H1 (cell line): ENCODE data around the gene SLC2A3. TPM values are rescaled to one million over a fixed set of nuclear protein-coding genes. Genes with fewer than 3 reads are reported as not detected.

Source experiments
- CTCF ChIA-PET: fragments of 300-600 bp; sonication (Branson Sonifier 250); formaldehyde crosslinking; loops from one replicate; lab custom pipeline; 2021; ENCODE audit not compliant: partially characterized antibody; lab: Charles Lee
- POLR2A ChIA-PET: fragments of 300-600 bp; sonication (Branson Sonifier 250); formaldehyde crosslinking; loops from one replicate; lab custom pipeline; 2021; ENCODE audit warnings: inconsistent platforms; ENCODE audit not compliant: partially characterized antibody; lab: Charles Lee
- DNase-seq, 2 experiments: peaks; one replicate each; pipeline versions ENCODE4 v3.0.0 to v3.0.0-alpha.2; 2010 to 2022; ENCODE audit warnings: low spot score in 2 of 2, low read depth in 1 of 2, mixed read lengths in 1 of 2
- FAIRE-seq: peaks from 2 replicates; lab custom pipeline; 2011; peaks lifted over from hg19 to GRCh38; lab: Jason Lieb, UNC
- H2AFZ ChIP-seq: 2 replicates; pipeline ENCODE4 v1.8.1; 2012; ENCODE audit warnings: low read length, inconsistent platforms
- H2AK5ac ChIP-seq: 2 replicates; pipeline ENCODE4 v1.6.1; 2013; ENCODE audit warnings: low read depth, low read length
- H2BK120ac ChIP-seq: replicated peaks from 2 replicates; pipeline ENCODE3; 2013; ENCODE audit warnings: low read depth, low read length, inconsistent platforms
- H2BK12ac ChIP-seq: 2 replicates; pipeline ENCODE4 v1.6.1; 2013; ENCODE audit warnings: low read depth, low read length
- H2BK15ac ChIP-seq: 2 replicates; pipeline ENCODE4 v1.6.1; 2013; ENCODE audit warnings: low read length
- H2BK20ac ChIP-seq: 2 replicates; pipeline ENCODE4 v1.6.1; 2013; ENCODE audit warnings: low read length
- H2BK5ac ChIP-seq: 2 replicates; pipeline ENCODE4 v1.6.1; 2013; ENCODE audit warnings: low read depth, low read length
- H3K14ac ChIP-seq: 2 replicates; pipeline ENCODE4 v1.6.1; 2013; ENCODE audit warnings: inconsistent platforms; ENCODE audit not compliant: insufficient read length
- H3K18ac ChIP-seq: 2 replicates; pipeline ENCODE4 v1.6.1; 2013; ENCODE audit warnings: low read length; ENCODE audit errors: extremely low read depth
- H3K23ac ChIP-seq: 2 replicates; pipeline ENCODE4 v1.6.1; 2013; ENCODE audit warnings: inconsistent platforms; ENCODE audit not compliant: insufficient read length
- H3K23me2 ChIP-seq: 2 replicates; pipeline ENCODE4 v1.6.1; 2013; ENCODE audit warnings: low read depth, low read length
- H3K27ac ChIP-seq: 2 replicates; pipeline ENCODE4 v1.6.1; 2011; ENCODE audit warnings: low read depth, low read length, inconsistent platforms
- H3K27me3 ChIP-seq, 4 experiments: replicated peaks in 1 of 4; 1 replicate in 1 of 4; 2 replicates in 3 of 4; pipeline versions ENCODE4 v1.6.1 to v1.8.1; 2011 to 2013; ENCODE audit warnings: low read length in 3 of 4, mild to moderate bottlenecking in 3 of 4, inconsistent platforms in 2 of 4, mixed read lengths in 2 of 4, moderate library complexity in 1 of 4; ENCODE audit not compliant: control insufficient read depth in 3 of 4, insufficient read depth in 3 of 4; ENCODE audit errors: extremely low read depth in 1 of 4
- H3K36me3 ChIP-seq, 4 experiments: 2 replicates each; pipeline versions ENCODE4 v1.6.1 to v1.8.1; 2011 to 2013; ENCODE audit warnings: mild to moderate bottlenecking in 4 of 4, low read length in 3 of 4, moderate library complexity in 2 of 4, control low read depth in 1 of 4, inconsistent platforms in 1 of 4; ENCODE audit not compliant: insufficient read depth in 4 of 4, control insufficient read depth in 2 of 4
- H3K4ac ChIP-seq: replicated peaks from 2 replicates; pipeline ENCODE3; 2013; ENCODE audit warnings: low read length, low read depth, mixed read lengths, inconsistent platforms; ENCODE audit not compliant: insufficient read length
- H3K4me1 ChIP-seq, 4 experiments: replicated peaks in 1 of 4; 1 replicate in 1 of 4; 2 replicates in 3 of 4; pipeline versions ENCODE4 v1.6.1 to v1.8.1; 2011 to 2013; ENCODE audit warnings: low read length in 3 of 4, inconsistent platforms in 2 of 4, mixed read lengths in 1 of 4; ENCODE audit not compliant: insufficient read depth in 4 of 4, control insufficient read depth in 3 of 4
- H3K4me2 ChIP-seq, 2 experiments: 2 replicates each; pipeline versions ENCODE4 v1.6.1 to v1.8.1; 2011 to 2013; ENCODE audit warnings: low read depth in 2 of 2, low read length in 2 of 2, control low read depth in 1 of 2, inconsistent platforms in 1 of 2, mild to moderate bottlenecking in 1 of 2; ENCODE audit not compliant: insufficient read depth in 1 of 2
- H3K4me3 ChIP-seq, 4 experiments: fragments of 200-600, 300-600 bp in 1 of 4; sonication (generic), shearing (Covaris generic), sonication (Bioruptor Twin) in 1 of 4; 2 replicates each; pipeline versions ENCODE4 v1.5.1 to v1.8.1; 2011 to 2016; ENCODE audit warnings: low read length in 4 of 4, low read depth in 3 of 4, control low read depth in 2 of 4, inconsistent platforms in 2 of 4, mild to moderate bottlenecking in 2 of 4, mixed read lengths in 1 of 4, moderate library complexity in 1 of 4; ENCODE audit not compliant: insufficient read depth in 2 of 4; ENCODE audit errors: extremely low read depth in 1 of 4
- H3K56ac ChIP-seq: replicated peaks from 2 replicates; pipeline ENCODE3; 2013; ENCODE audit warnings: low read depth, mild to moderate bottlenecking, mixed read lengths, low read length, inconsistent platforms; ENCODE audit not compliant: insufficient read length
- H3K79me1 ChIP-seq: 2 replicates; pipeline ENCODE4 v1.6.1; 2013; ENCODE audit warnings: low read depth, low read length, control low read depth
- H3K79me2 ChIP-seq, 2 experiments: 2 replicates each; pipeline versions ENCODE4 v1.6.1 to v1.8.1; 2012 to 2013; ENCODE audit warnings: low read length in 2 of 2, mild to moderate bottlenecking in 2 of 2, inconsistent platforms in 1 of 2; ENCODE audit not compliant: insufficient read depth in 2 of 2, control insufficient read depth in 1 of 2
- H3K9ac ChIP-seq, 4 experiments: replicated peaks in 1 of 4; 1 replicate in 1 of 4; 2 replicates in 3 of 4; pipeline versions ENCODE4 v1.6.1 to v1.8.1; 2011 to 2013; ENCODE audit warnings: low read depth in 3 of 4, low read length in 3 of 4, control low read depth in 2 of 4, mild to moderate bottlenecking in 2 of 4, moderate library complexity in 2 of 4, inconsistent platforms in 1 of 4; ENCODE audit errors: extremely low read depth in 1 of 4
- H3K9me3 ChIP-seq, 2 experiments: 2 replicates each; pipeline versions ENCODE4 v1.6.1 to v1.8.1; 2012 to 2013; ENCODE audit warnings: mild to moderate bottlenecking in 2 of 2, moderate library complexity in 2 of 2, control low read depth in 1 of 2, inconsistent platforms in 1 of 2, low read depth in 1 of 2, low read length in 1 of 2, mixed read lengths in 1 of 2; ENCODE audit not compliant: insufficient read depth in 2 of 2
- H4K20me1 ChIP-seq, 2 experiments: replicated peaks in 1 of 2; 2 replicates each; pipeline versions ENCODE3 to v1.8.1; 2011 to 2013; ENCODE audit warnings: inconsistent platforms in 2 of 2, low read length in 2 of 2, mild to moderate bottlenecking in 1 of 2; ENCODE audit not compliant: insufficient read depth in 2 of 2, control insufficient read depth in 1 of 2
- H4K5ac ChIP-seq: 2 replicates; pipeline ENCODE4 v1.6.1; 2013; ENCODE audit warnings: low read length, low read depth, mixed read lengths, inconsistent platforms; ENCODE audit not compliant: insufficient read length
- H4K8ac ChIP-seq: 2 replicates; pipeline ENCODE4 v1.8.0; 2013; ENCODE audit warnings: mild to moderate bottlenecking, moderate library complexity, low read length, inconsistent platforms; ENCODE audit not compliant: insufficient read depth; ENCODE audit errors: extremely low read depth
- H4K91ac ChIP-seq: replicated peaks from 2 replicates; pipeline ENCODE3; 2013; ENCODE audit warnings: low read length, mixed read lengths, inconsistent platforms; ENCODE audit not compliant: insufficient read length
- ASH2L ChIP-seq: fragments of 200-600, 300-600 bp; sonication (generic); IDR thresholded peaks from one replicate; pipeline ENCODE4 v1.7.1; 2017; ENCODE audit warnings: low read length
- BRCA1 ChIP-seq: IDR thresholded peaks from 2 replicates; pipeline ENCODE4 v1.6.1; 2012; ENCODE audit warnings: low read depth, low read length, improper control_type of control experiment
- KDM4A ChIP-seq: IDR thresholded peaks from one replicate; pipeline ENCODE4 v1.7.1; 2012; ENCODE audit warnings: low read depth, mild to moderate bottlenecking, moderate library complexity, low read length, inconsistent platforms; ENCODE audit not compliant: severe bottlenecking
- MAFK ChIP-seq: IDR thresholded peaks from 2 replicates; pipeline ENCODE4 v1.6.1; 2012; ENCODE audit warnings: low read depth, mild to moderate bottlenecking, improper control_type of control experiment, low read length
- POU5F1 ChIP-seq: IDR thresholded peaks from 2 replicates; pipeline ENCODE4 v1.6.1; 2011; ENCODE audit warnings: low read depth, mild to moderate bottlenecking, low read length, moderate library complexity
- RFX5 ChIP-seq: IDR thresholded peaks from 2 replicates; pipeline ENCODE4 v1.6.1; 2011; ENCODE audit warnings: low read depth, low read length, improper control_type of control experiment, borderline replicate concordance
- RXRA ChIP-seq: IDR thresholded peaks from 2 replicates; pipeline ENCODE4 v1.6.1; 2011; ENCODE audit warnings: low read depth, mild to moderate bottlenecking, low read length, moderate library complexity; ENCODE audit not compliant: insufficient read depth
- SAP30 ChIP-seq: fragments of 300-600 bp; sonication (generic); IDR thresholded peaks from 2 replicates; pipeline ENCODE4 v1.7.1; 2012; ENCODE audit warnings: low read length, moderate library complexity, mild to moderate bottlenecking, inconsistent platforms; ENCODE audit not compliant: insufficient read depth, insufficient replicate concordance
- SIN3A ChIP-seq, 2 experiments: IDR thresholded peaks in 1 of 2; conservative IDR thresholded peaks in 1 of 2; 2 replicates each; pipeline ENCODE4 v1.6.1; 2011 to 2012; ENCODE audit warnings: low read length in 2 of 2, improper control_type of control experiment in 1 of 2, low read depth in 1 of 2, mild to moderate bottlenecking in 1 of 2
- SIRT6 ChIP-seq: IDR thresholded peaks from one replicate; pipeline ENCODE4 v1.7.1; 2012; ENCODE audit warnings: low read length, inconsistent platforms
- SP2 ChIP-seq: IDR thresholded peaks from 2 replicates; pipeline ENCODE4 v1.6.1; 2012; ENCODE audit warnings: mild to moderate bottlenecking, low read length, inconsistent platforms
- SUZ12 ChIP-seq: fragments of 200-600 bp; sonication (generic); IDR thresholded peaks from 2 replicates; pipeline ENCODE4 v1.6.1; 2012; ENCODE audit warnings: mild to moderate bottlenecking, inconsistent platforms, low read length, moderate library complexity, mixed read lengths
- TBP ChIP-seq: IDR thresholded peaks from 2 replicates; pipeline ENCODE4 v1.6.1; 2011; ENCODE audit warnings: low read depth, low read length, improper control_type of control experiment
- WGBS, 2 experiments: shearing (Covaris generic) in 1 of 2; methylation state at CpG; one replicate each; pipeline versions ENCODE4 v1.1.6 to v1.1.7; 2013 to 2015; ENCODE audit warnings: low lambda C conversion rate in 2 of 2, mixed read lengths in 2 of 2, inconsistent platforms in 1 of 2, low coverage in 1 of 2, missing lambda C conversion rate in 1 of 2; ENCODE audit not compliant: insufficient replicate concordance in 2 of 2, insufficient coverage in 1 of 2, insufficient read length in 1 of 2; ENCODE audit errors: extremely low coverage in 1 of 2, missing lambda C conversion rate in 1 of 2; 5-methylcytosine and 5-hydroxymethylcytosine counted together
- polyA plus RNA-seq, 7 experiments: library from polyadenylated mRNA; depleted of rRNA in 3 of 7; stranded (reverse) in 5 of 7; unstranded in 2 of 7; fragments of >200 nt in 5 of 7; fragments of 200-250 nt in 2 of 7; gene quantifications; 1 replicate in 5 of 7; 2 replicates in 1 of 7; 4 replicates in 1 of 7; pipeline versions ENCODE4 v1.2.1 to v1.2.3, GENCODE V29; 2011 to 2013; ENCODE audit warnings: missing spikeins in 2 of 7, mixed read lengths in 2 of 7
- total RNA-seq: library from RNA; stranded (reverse); fragmentation: NEBNext Ultra II Directional; extraction: Animal tissue kit (Norgen Biotek cat#: 25700); gene quantifications from 2 replicates; pipeline ENCODE4 v1.2.1, GENCODE V29; 2021
- TF ChIP-seq, protein P1 (sequence below): IDR thresholded peaks from 2 replicates; pipeline ENCODE4 v1.6.1; 2011; ENCODE audit warnings: low read depth, mild to moderate bottlenecking, low read length; ENCODE audit not compliant: insufficient read depth

The SLC2A3 gene
- total and polyA plus RNA-seq, 2 of the 8 experiments (the other 6 are each of a cell fraction or from before 2014, with no cell fraction given) = 417 to 688 TPM

DNA sequence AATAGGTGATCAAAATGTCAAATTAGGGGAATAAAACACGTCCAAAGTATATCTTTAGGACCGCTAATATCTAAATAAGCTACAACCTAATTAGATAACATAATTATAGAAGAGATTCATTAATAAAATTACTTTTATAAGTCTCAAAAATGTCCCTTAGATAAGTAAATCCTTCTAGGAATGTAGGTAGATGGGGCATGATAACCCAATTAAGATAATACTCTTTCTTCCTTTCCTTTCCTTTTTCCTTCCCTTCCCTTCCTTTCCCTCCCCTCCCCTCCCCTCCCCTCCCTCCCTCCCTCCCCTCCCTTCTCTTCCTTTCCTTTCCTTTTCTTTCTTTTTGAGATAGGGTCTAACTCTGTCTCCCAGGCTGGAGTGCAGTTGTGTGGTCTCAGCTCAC lies 11.0 kb upstream of the SLC2A3 start:
- ChIA-PET POLR2A (interaction anchor here (1.3 to 2.2 kb wide), 3 partner anchors 11 to 13 kb away, joined by 3 to 6 read pairs (median 5); partner anchors contain the start of gene SLC2A3), CTCF (interaction anchor here (0.6 to 1.3 kb wide), 4 partner anchors 13 to 41 kb away, joined by 3 to 7 read pairs (median 4); no protein-coding TSS in a partner anchor)
- H4K5ac ChIP-seq = no peak overlapping the region
- H2BK12ac ChIP-seq = no peak overlapping the region; the same call in 1 of the 2 replicates
- no peak overlapping the region for H2BK15ac ChIP-seq
- no peaks in the 10 kb centered on the region for H3K79me2 ChIP-seq
- H2AK5ac ChIP-seq = no peak overlapping the region
- H2AFZ ChIP-seq = no peak overlapping the region
- no peak for DNase-seq
- no peak overlapping the region for H4K91ac ChIP-seq
- FAIRE-seq = no peak
- H3K4ac ChIP-seq = no peak overlapping the region
- H3K27me3 ChIP-seq = no peaks in the 10 kb centered on the region
- no peaks in the 10 kb centered on the region for H4K20me1 ChIP-seq
- no peak overlapping the region for H3K4me3 ChIP-seq
- H3K4me2 ChIP-seq = no peak overlapping the region
- H3K9ac ChIP-seq = no peak overlapping the region
- H3K18ac ChIP-seq = no peak overlapping the region
- H4K8ac ChIP-seq = 0 out of 2 replicates have a peak overlapping the region, but pooled peaks have one; percentile 25
- H2BK20ac ChIP-seq = no peak overlapping the region
- no peak overlapping the region for H2BK5ac ChIP-seq
- H3K4me1 ChIP-seq = no peaks in the 10 kb centered on the region; a peak in 1 of 7 replicates
- H3K23me2 ChIP-seq = no peaks in the 10 kb centered on the region; the same call in 1 of the 2 replicates
- H3K23ac ChIP-seq = no peak overlapping the region
- no peak overlapping the region for H3K56ac ChIP-seq
- no peak overlapping the region for H3K14ac ChIP-seq
- no peaks in the 10 kb centered on the region for H3K79me1 ChIP-seq
- H3K9me3 ChIP-seq = no peaks in the 10 kb centered on the region
- no peak overlapping the region for H2BK120ac ChIP-seq
- H3K27ac ChIP-seq = no peak overlapping the region
- WGBS, 2 experiments = 88% methylated on average over 2 of the region's 2 CpGs; no CpG with 5 or more reads in 1 of the 2 experiments
- no peaks in the 10 kb centered on the region for H3K36me3 ChIP-seq
- TF ChIP-seq SP2 (no peak), BRCA1 (no peak), KDM4A (no peak), RXRA (no peak), SIN3A (conservative IDR thresholded peaks at IDR 0.05 in 1 of 2, IDR thresholded peaks at IDR 0.05 in 1 of 2; ENCODE audit: low read depth in 1 of 2, low read length in 2 of 2) (no peak), POU5F1 (no peak), MAFK (no peak), SIRT6 (no peak), SUZ12 (no peak), TBP (no peak), SAP30 (no peak), ASH2L (no peak), RFX5 (no peak)
- TF ChIP-seq, protein P1, sequence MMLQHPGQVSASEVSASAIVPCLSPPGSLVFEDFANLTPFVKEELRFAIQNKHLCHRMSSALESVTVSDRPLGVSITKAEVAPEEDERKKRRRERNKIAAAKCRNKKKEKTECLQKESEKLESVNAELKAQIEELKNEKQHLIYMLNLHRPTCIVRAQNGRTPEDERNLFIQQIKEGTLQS = no peak
